ENCODE data around the gene ATG13.
"Not testable (repeated sequence)": the region's sequence is repeated elsewhere in the genome, so short reads cannot be mapped to it uniquely, and the experiment has no call there.

- not testable (repeated sequence) for TF ChIP-seq CTCF, POLR2A (IDR thresholded peaks at IDR 0.05)
Observed at GRCh38 chr11:46583513-46583912, 33.8 kb upstream of the ATG13 start.
